Activated CD8-positive, alpha-beta memory T cell treated with anti-CD3 and anti-CD28 coated beads for 1 hour (primary cell): ENCODE data around the gene KAZN.

Experiments
- DNase-seq, 2 donors: peaks; one replicate each; pipeline ENCODE4 v3.0.0-alpha.2; 2020; ENCODE audit warnings: low read depth in 1 of 2; ENCODE audit errors: extremely low read depth in 1 of 2

KAZN gene

GRCh38 chr1:14761291-14762153 is 163.0 kb downstream of the KAZN start:
- no peak for DNase-seq

- DNase-seq, result no peak
Measured at GRCh38 chr1:14763977-14764376, 165.5 kb downstream of the KAZN start.

- no peak for DNase-seq
Measured at GRCh38 chr1:14765773-14766172, 167.3 kb downstream of the KAZN start.

GRCh38 chr1:14767075-14767474 is 168.6 kb downstream of the KAZN start:
- no peak for DNase-seq

- no peak for DNase-seq
Measured at GRCh38 chr1:14768582-14769304, 170.3 kb downstream of the KAZN start.

- no peak for DNase-seq
Measured at GRCh38 chr1:14769486-14770274, 171.2 kb downstream of the KAZN start.

GRCh38 chr1:14773396-14774025 is 175.0 kb downstream of the KAZN start:
- no peak for DNase-seq

- no peak for DNase-seq
Measured at GRCh38 chr1:14774225-14774624, 175.7 kb downstream of the KAZN start.

- DNase-seq, result no peak
Measured at GRCh38 chr1:14774988-14775387, 176.5 kb downstream of the KAZN start.

- no peak for DNase-seq
Measured at GRCh38 chr1:14775434-14775833, 176.9 kb downstream of the KAZN start.

GRCh38 chr1:14777516-14778506 is 179.3 kb downstream of the KAZN start:
- DNase-seq, result no peak

GRCh38 chr1:14778541-14778897 is 180.0 kb downstream of the KAZN start:
- DNase-seq, result no peak

- DNase-seq, result peak in 1 of 2 donors; percentile 4
Measured at GRCh38 chr1:14778898-14779865, 180.7 kb downstream of the KAZN start.

- no peak for DNase-seq
Measured at GRCh38 chr1:14780271-14780670, 181.8 kb downstream of the KAZN start.

- DNase-seq, result no peak
Measured at GRCh38 chr1:14781811-14782210, 183.3 kb downstream of the KAZN start.

GRCh38 chr1:14782741-14783591 is 184.5 kb downstream of the KAZN start:
- no peak for DNase-seq

GRCh38 chr1:14783592-14783886 is 185.1 kb downstream of the KAZN start:
- DNase-seq, result no peak
